HG02938 (cell line): ENCODE data around the gene RAB40B.

Experiments
- ATAC-seq: cut with Tn5 transposase; IDR thresholded peaks from one replicate; pipeline ENCODE4 v1.9.1; 2021; ENCODE audit warnings: mild to moderate bottlenecking, moderate library complexity; ENCODE audit not compliant: unreplicated experiment

RAB40B gene

GRCh38 chr17:82692268-82692667, 6.2 kb downstream of the RAB40B start:
- ATAC-seq = no peak

GRCh38 chr17:82691714-82692113, 6.8 kb downstream of the RAB40B start:
- no peak for ATAC-seq

- no peak for ATAC-seq
These were observed 7.6 kb downstream of the RAB40B start for GRCh38 chr17:82690786-82691489.

GRCh38 chr17:82689077-82689476, 9.4 kb downstream of the RAB40B start:
- no peak for ATAC-seq

GRCh38 chr17:82687871-82688270, 10.6 kb downstream of the RAB40B start:
- ATAC-seq = no peak

- ATAC-seq = no peak
These were observed 11.1 kb downstream of the RAB40B start for GRCh38 chr17:82687375-82687861.

GRCh38 chr17:82686366-82687324, 11.9 kb downstream of the RAB40B start:
- no peak for ATAC-seq

GRCh38 chr17:82685291-82685690, 13.2 kb downstream of the RAB40B start:
- ATAC-seq = no peak

GRCh38 chr17:82684228-82684841, 14.2 kb downstream of the RAB40B start:
- ATAC-seq = no peak

GRCh38 chr17:82683534-82683933, 15.0 kb downstream of the RAB40B start:
- ATAC-seq = no peak

- no peak for ATAC-seq
These were observed 17.0 kb downstream of the RAB40B start for GRCh38 chr17:82681547-82681946.

- no peak for ATAC-seq
These were observed 18.7 kb downstream of the RAB40B start for GRCh38 chr17:82679586-82680465.

GRCh38 chr17:82678265-82678891, 20.1 kb downstream of the RAB40B start:
- no peak for ATAC-seq

- no peak for ATAC-seq
These were observed 21.1 kb downstream of the RAB40B start for GRCh38 chr17:82677353-82677925.

- no peak for ATAC-seq
These were observed 22.8 kb downstream of the RAB40B start for GRCh38 chr17:82675476-82676245.

- no peak for ATAC-seq
These were observed 23.6 kb downstream of the RAB40B start for GRCh38 chr17:82674656-82675475.

GRCh38 chr17:82670661-82671450, 27.6 kb downstream of the RAB40B start:
- ATAC-seq = no peak
